GM12891 (cell line): ENCODE data around the gene UBE2J2.

Experiments
- PAX5 ChIP-seq: IDR thresholded peaks from 2 replicates; pipeline ENCODE4 v1.6.1; 2011; ENCODE audit warnings: low read length, moderate library complexity, mild to moderate bottlenecking; ENCODE audit not compliant: insufficient read depth, severe bottlenecking
- POLR2A ChIP-seq: IDR thresholded peaks from 2 replicates; pipeline ENCODE4 v1.6.1; 2011; ENCODE audit warnings: low read depth, low read length, control low read depth
- POLR2AphosphoS5 ChIP-seq: IDR thresholded peaks from 2 replicates; pipeline ENCODE4 v1.6.1; 2011; ENCODE audit warnings: low read depth, low read length, control low read depth
- POU2F2 ChIP-seq: IDR thresholded peaks from 2 replicates; pipeline ENCODE4 v1.6.1; 2011; ENCODE audit warnings: low read depth, mild to moderate bottlenecking, control low read depth, low read length, moderate library complexity
- SPI1 ChIP-seq: IDR thresholded peaks from 2 replicates; pipeline ENCODE4 v1.6.1; 2011; ENCODE audit warnings: low read depth, low read length, control low read depth
- TAF1 ChIP-seq: IDR thresholded peaks from 2 replicates; pipeline ENCODE4 v1.6.1; 2011; ENCODE audit warnings: low read depth, low read length, control low read depth

DNA sequence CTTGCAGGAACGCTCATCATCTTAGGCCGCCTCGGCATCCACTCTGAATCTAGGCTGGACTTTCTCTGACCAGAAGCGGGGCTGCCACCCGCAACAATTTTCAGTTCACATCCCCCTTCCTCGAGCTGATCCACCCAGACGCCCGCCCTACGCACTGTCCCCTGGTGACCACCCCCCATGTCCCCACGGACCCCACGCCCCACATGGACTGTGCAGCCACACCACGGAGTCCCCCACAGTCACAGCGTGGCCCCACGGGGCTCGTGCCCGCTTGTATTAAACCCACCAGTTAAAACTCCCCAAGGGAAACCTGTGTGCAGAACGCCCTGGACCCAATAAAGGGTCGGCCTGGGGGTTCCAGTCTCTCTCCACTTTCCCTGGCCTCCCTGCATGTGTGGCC lies 14.1 kb downstream of the UBE2J2 start:
- TF ChIP-seq TAF1 = no peak
- no peak for TF ChIP-seq POLR2A
- no peak for TF ChIP-seq POLR2AphosphoS5
- no peak for TF ChIP-seq POU2F2
- TF ChIP-seq SPI1 = no peak
- no peak for TF ChIP-seq PAX5
